Osteocyte (in vitro differentiated cells): ENCODE results near the gene MEGF10. TPM values are rescaled to one million over a fixed set of nuclear protein-coding genes. Genes with fewer than 3 reads are reported as not detected.

ENCODE experiments used
- DNase-seq: peaks from one replicate; pipeline ENCODE4 v3.0.0; 2021; ENCODE audit warnings: mixed read lengths; ENCODE audit not compliant: unreplicated experiment; ENCODE audit errors: extremely low spot score
- H3K27ac Mint-ChIP-seq: one replicate; pipeline ENCODE4 v1.8.0; 2021; ENCODE audit warnings: mild to moderate bottlenecking, mixed read lengths; ENCODE audit not compliant: unreplicated experiment
- H3K27me3 Mint-ChIP-seq: one replicate; pipeline ENCODE4 v1.8.0; 2021; ENCODE audit warnings: mixed read lengths; ENCODE audit not compliant: unreplicated experiment
- H3K36me3 Mint-ChIP-seq: one replicate; pipeline ENCODE4 v1.8.0; 2021; ENCODE audit warnings: mixed read lengths; ENCODE audit not compliant: unreplicated experiment
- H3K4me1 Mint-ChIP-seq: one replicate; pipeline ENCODE4 v1.8.0; 2021; ENCODE audit warnings: mixed read lengths; ENCODE audit not compliant: unreplicated experiment
- H3K4me3 Mint-ChIP-seq: one replicate; pipeline ENCODE4 v1.8.0; 2021; ENCODE audit warnings: mild to moderate bottlenecking, moderate library complexity, mixed read lengths; ENCODE audit not compliant: unreplicated experiment
- H3K9me3 Mint-ChIP-seq: one replicate; pipeline ENCODE4 v1.8.0; 2021; ENCODE audit warnings: mixed read lengths; ENCODE audit not compliant: unreplicated experiment
- total RNA-seq: library from RNA; stranded (reverse); gene quantifications from 2 replicates; pipeline ENCODE4 v1.2.1, GENCODE V29; 2021
- TF ChIP-seq, protein P1 (sequence below): fragments of 200-600 bp; sonication (generic); IDR thresholded peaks from 2 replicates; pipeline ENCODE4 v1.5.0; 2021; ENCODE audit warnings: antibody characterized with exemption, mild to moderate bottlenecking, moderate library complexity

MEGF10 gene
- total RNA-seq, 1 donor from 2014 or later = 39.8 TPM

DNA sequence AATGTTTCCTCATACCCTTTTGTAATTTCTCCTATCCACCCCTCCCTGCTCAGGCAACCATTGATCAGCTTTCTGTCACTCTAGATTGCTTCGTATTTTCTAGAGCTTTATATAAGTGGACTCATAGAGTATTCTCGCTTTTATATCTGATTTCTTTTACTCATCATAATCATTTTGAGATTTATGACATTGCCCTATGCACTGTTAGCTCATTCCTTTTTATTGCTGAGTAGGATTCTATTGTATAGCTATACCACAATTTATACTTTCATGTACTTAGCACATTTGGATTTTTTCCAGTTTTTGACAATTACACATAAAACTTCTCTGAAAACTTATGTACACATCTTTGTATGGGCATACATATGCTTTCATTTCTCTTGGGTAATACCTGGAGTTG, 68.9 kb downstream of the MEGF10 start:
- Mint-ChIP-seq H3K27ac (peak overlapping the region; percentile 94), H3K4me1 (peaks cover 44% of the 10 kb centered on the region), H3K4me3 (no peak overlapping the region), H3K9me3 (no peaks in the 10 kb centered on the region), H3K36me3 (peaks cover 9% of the 10 kb centered on the region), H3K27me3 (no peaks in the 10 kb centered on the region)
- no peak for DNase-seq
- TF ChIP-seq, protein P1, sequence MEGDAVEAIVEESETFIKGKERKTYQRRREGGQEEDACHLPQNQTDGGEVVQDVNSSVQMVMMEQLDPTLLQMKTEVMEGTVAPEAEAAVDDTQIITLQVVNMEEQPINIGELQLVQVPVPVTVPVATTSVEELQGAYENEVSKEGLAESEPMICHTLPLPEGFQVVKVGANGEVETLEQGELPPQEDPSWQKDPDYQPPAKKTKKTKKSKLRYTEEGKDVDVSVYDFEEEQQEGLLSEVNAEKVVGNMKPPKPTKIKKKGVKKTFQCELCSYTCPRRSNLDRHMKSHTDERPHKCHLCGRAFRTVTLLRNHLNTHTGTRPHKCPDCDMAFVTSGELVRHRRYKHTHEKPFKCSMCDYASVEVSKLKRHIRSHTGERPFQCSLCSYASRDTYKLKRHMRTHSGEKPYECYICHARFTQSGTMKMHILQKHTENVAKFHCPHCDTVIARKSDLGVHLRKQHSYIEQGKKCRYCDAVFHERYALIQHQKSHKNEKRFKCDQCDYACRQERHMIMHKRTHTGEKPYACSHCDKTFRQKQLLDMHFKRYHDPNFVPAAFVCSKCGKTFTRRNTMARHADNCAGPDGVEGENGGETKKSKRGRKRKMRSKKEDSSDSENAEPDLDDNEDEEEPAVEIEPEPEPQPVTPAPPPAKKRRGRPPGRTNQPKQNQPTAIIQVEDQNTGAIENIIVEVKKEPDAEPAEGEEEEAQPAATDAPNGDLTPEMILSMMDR = no peak

GRCh38 chr5:127363403-127363802, 72.8 kb downstream of the MEGF10 start:
- Mint-ChIP-seq H3K4me1 (peaks cover 27% of the 10 kb centered on the region), H3K9me3 (no peaks in the 10 kb centered on the region), H3K36me3 (peaks cover 6% of the 10 kb centered on the region), H3K27ac (no peak overlapping the region), H3K4me3 (no peak overlapping the region), H3K27me3 (no peaks in the 10 kb centered on the region)
- TF ChIP-seq, protein P1 = no peak
- DNase-seq = no peak

DNA sequence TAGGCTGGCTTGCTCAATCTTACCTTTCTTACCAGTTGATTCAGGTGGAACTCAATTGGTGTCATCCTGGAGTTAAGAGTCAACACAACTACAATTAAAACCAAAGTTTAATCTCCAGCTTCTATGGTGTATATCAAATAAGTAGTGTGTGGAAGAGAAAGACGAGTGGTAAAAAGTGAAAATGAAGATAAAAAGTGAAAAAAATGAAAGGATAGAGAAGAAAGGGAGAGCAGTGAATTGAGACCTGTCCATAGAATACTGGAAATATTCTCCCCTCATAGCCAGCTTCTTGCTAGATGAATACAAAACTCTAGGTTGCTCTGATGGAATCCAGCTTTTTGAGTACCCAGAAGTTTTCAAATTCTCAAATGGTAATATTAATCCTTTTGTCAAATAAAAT, 76.4 kb downstream of the MEGF10 start:
- DNase-seq = no peak
- peaks cover 24% of the 10 kb centered on the region for H3K4me1 Mint-ChIP-seq
- no peak overlapping the region for H3K27ac Mint-ChIP-seq
- no peaks in the 10 kb centered on the region for H3K27me3 Mint-ChIP-seq
- TF ChIP-seq, protein P1 = no peak
- H3K9me3 Mint-ChIP-seq = no peaks in the 10 kb centered on the region
- H3K4me3 Mint-ChIP-seq = no peak overlapping the region
- peaks cover 6% of the 10 kb centered on the region for H3K36me3 Mint-ChIP-seq

GRCh38 chr5:127367946-127368465, 77.4 kb downstream of the MEGF10 start:
- H3K4me1 Mint-ChIP-seq = peaks cover 32% of the 10 kb centered on the region
- H3K9me3 Mint-ChIP-seq = no peaks in the 10 kb centered on the region
- peaks cover 5% of the 10 kb centered on the region for H3K36me3 Mint-ChIP-seq
- no peak overlapping the region for H3K4me3 Mint-ChIP-seq
- TF ChIP-seq, protein P1 = no peak
- no peak overlapping the region for H3K27ac Mint-ChIP-seq
- DNase-seq = no peak
- no peaks in the 10 kb centered on the region for H3K27me3 Mint-ChIP-seq

DNA sequence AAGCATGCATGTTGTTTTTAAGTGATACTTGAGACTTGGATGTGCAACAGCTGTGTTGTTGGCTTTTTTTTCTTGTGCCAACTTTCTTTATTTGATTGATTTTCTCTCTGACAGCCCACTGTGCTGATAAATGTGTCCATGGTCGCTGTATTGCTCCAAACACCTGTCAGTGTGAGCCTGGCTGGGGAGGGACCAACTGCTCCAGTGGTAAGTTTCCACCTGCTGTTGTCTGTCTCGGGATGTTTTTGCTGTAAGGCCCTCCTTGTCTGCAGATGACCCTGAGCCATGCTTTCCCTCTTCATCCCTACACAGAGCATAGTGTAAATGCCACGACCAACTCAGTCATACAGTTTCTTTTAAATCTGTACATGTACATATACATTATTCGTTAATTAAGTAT, 79.2 kb downstream of the MEGF10 start:
- TF ChIP-seq, protein P1 = no peak
- H3K27me3 Mint-ChIP-seq = no peaks in the 10 kb centered on the region
- peaks cover 7% of the 10 kb centered on the region for H3K36me3 Mint-ChIP-seq
- no peaks in the 10 kb centered on the region for H3K9me3 Mint-ChIP-seq
- no peak for DNase-seq
- H3K4me1 Mint-ChIP-seq = peaks cover 33% of the 10 kb centered on the region
- no peak overlapping the region for H3K27ac Mint-ChIP-seq
- no peak overlapping the region for H3K4me3 Mint-ChIP-seq
